Panc1 (cell line): ENCODE data around the gene ZNF189.

Experiments
- POLR2AphosphoS5 ChIP-seq: IDR thresholded peaks from 2 replicates; pipeline ENCODE4 v1.6.1; 2012; ENCODE audit warnings: mild to moderate bottlenecking, low read depth, low read length, moderate library complexity
- SIN3A ChIP-seq: IDR thresholded peaks from 2 replicates; pipeline ENCODE4 v1.6.1; 2012; ENCODE audit warnings: low read depth, mild to moderate bottlenecking, low read length, moderate library complexity, borderline replicate concordance; ENCODE audit not compliant: insufficient read depth
- TF ChIP-seq, protein P1 (sequence below): fragments of 450-650 bp; IDR thresholded peaks from 2 replicates; pipeline ENCODE4 v1.5.1; 2017; ENCODE audit warnings: mild to moderate bottlenecking
- TF ChIP-seq, protein P2 (sequence below), 2 experiments: IDR thresholded peaks; 2 replicates each; pipeline ENCODE4 v1.6.1; 2011 to 2012; ENCODE audit warnings: low read depth in 2 of 2, control low read depth in 1 of 2, low read length in 1 of 2, mild to moderate bottlenecking in 1 of 2, moderate library complexity in 1 of 2; ENCODE audit not compliant: insufficient read depth in 1 of 2

DNA sequence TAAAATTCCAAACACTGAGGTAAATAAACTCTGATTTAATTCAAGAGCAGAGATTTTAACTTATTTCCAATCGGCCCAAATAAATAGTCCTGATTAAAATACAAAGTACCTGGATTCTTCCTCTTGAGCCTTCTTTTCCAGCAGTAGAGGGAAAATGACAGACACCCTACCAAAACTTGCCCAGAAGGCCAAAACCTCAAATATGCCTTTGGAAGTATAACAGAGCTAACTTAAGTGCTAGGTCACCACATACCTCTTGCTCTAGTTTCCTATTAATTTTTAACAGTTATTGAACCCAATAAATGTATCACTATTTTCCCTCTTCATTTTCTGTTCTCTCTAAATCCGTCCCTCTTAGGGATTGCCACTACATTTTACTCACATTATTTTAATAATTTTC, 15.3 kb upstream of the ZNF189 start:
- TF ChIP-seq, protein P1, sequence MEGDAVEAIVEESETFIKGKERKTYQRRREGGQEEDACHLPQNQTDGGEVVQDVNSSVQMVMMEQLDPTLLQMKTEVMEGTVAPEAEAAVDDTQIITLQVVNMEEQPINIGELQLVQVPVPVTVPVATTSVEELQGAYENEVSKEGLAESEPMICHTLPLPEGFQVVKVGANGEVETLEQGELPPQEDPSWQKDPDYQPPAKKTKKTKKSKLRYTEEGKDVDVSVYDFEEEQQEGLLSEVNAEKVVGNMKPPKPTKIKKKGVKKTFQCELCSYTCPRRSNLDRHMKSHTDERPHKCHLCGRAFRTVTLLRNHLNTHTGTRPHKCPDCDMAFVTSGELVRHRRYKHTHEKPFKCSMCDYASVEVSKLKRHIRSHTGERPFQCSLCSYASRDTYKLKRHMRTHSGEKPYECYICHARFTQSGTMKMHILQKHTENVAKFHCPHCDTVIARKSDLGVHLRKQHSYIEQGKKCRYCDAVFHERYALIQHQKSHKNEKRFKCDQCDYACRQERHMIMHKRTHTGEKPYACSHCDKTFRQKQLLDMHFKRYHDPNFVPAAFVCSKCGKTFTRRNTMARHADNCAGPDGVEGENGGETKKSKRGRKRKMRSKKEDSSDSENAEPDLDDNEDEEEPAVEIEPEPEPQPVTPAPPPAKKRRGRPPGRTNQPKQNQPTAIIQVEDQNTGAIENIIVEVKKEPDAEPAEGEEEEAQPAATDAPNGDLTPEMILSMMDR, result no peak
- TF ChIP-seq POLR2AphosphoS5 (no peak), SIN3A (no peak)
- TF ChIP-seq, protein P2, sequence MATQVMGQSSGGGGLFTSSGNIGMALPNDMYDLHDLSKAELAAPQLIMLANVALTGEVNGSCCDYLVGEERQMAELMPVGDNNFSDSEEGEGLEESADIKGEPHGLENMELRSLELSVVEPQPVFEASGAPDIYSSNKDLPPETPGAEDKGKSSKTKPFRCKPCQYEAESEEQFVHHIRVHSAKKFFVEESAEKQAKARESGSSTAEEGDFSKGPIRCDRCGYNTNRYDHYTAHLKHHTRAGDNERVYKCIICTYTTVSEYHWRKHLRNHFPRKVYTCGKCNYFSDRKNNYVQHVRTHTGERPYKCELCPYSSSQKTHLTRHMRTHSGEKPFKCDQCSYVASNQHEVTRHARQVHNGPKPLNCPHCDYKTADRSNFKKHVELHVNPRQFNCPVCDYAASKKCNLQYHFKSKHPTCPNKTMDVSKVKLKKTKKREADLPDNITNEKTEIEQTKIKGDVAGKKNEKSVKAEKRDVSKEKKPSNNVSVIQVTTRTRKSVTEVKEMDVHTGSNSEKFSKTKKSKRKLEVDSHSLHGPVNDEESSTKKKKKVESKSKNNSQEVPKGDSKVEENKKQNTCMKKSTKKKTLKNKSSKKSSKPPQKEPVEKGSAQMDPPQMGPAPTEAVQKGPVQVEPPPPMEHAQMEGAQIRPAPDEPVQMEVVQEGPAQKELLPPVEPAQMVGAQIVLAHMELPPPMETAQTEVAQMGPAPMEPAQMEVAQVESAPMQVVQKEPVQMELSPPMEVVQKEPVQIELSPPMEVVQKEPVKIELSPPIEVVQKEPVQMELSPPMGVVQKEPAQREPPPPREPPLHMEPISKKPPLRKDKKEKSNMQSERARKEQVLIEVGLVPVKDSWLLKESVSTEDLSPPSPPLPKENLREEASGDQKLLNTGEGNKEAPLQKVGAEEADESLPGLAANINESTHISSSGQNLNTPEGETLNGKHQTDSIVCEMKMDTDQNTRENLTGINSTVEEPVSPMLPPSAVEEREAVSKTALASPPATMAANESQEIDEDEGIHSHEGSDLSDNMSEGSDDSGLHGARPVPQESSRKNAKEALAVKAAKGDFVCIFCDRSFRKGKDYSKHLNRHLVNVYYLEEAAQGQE (IDR thresholded peaks at IDR 0.05; ENCODE audit: insufficient read depth in 1 of 2, low read depth in 2 of 2, low read length in 1 of 2), result no peak
